Left kidney (tissue), 2 donors: ENCODE measurements around the gene FGF14. TPM values are rescaled to one million over a fixed set of nuclear protein-coding genes. Genes with fewer than 3 reads are reported as not detected.

Experiments
- DNase-seq: peaks from one replicate; pipeline ENCODE4 v3.0.0-alpha.2; 2013
- polyA plus RNA-seq: library from polyadenylated mRNA; unstranded; fragments of 120-200 nt; gene quantifications from one replicate; pipeline ENCODE4 v1.2.1, GENCODE V29; 2013; ENCODE audit not compliant: insufficient read length

FGF14 gene
- polyA plus RNA-seq, 1 donor: 0.95 TPM

DNA sequence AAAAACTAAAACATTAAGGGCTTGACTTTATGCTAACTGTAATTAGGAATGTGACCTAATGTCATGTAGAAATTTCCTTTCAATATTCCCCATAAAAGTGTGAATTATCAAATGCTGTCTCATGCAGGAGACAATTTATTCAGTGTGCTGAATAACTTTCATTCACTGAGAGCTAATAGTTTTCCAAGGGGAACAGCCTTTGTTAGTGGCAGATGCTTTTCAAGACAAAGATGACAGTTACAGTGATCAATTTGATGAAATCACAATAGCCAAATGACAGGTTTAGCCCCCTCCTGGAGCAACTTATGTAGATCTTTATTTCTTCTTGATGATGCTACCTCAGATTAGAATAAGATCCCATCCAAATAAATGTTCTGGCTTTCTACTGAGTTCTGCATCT is 673.8 kb downstream of the FGF14 start:
- DNase-seq: no peak

DNA sequence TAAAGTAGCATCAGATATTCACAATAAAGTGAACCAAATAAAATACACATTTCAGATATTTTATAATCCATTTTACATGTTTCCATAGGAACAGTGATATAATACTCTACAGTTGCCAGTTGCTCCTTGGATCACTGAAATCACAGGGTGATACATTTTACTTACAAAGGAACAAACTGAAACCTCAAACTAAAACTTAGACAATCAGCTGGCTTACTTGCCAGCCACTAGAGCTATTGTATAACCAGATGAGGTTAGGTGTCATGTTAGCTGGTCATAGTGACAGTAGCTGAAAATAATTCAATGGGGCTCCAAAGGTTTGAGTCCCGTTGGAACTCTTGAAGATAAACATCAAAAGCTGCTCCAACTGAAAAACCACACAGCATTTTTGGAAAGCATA is 674.7 kb downstream of the FGF14 start:
- no peak for DNase-seq

DNA sequence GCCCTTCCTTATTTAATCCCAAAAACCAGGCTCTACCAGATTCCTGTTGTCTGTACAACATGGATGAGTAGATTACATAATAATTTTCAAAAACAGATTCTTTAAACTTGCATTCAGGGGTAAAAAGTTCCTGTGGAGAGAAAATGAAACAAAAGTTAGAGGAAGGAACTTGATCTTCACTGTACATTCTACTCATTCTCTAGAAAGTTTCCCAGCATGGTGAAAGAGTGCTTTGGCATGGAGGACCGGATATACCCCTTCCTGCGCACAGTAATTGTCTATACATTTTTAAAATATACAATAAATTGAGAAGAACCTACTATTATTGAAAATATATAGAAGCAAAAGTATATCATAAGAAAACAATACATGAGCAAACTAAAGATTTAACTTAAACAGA is 675.2 kb downstream of the FGF14 start:
- DNase-seq: no peak

DNA sequence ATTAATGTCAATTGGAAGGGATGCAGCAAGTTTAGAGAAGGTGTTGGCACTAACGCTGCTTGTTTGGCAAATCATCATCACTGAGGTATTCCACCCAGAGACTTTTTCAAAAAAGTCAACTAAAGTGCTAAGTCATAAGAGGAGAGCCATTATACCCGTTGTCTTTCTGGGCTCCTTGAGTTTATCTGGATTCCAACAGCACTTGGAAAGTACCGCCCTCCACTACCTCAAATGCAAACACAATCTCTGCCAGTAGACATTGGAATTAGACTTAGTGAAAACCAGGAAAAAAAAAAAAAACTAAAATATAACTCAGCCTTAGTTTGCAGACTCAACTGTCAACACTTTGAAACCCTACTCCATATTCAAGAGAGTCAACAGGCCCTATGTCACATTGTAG is 683.4 kb downstream of the FGF14 start:
- no peak for DNase-seq

- DNase-seq: no peak
Observed at GRCh38 chr13:101717353-101717752, 684.5 kb downstream of the FGF14 start.

DNA sequence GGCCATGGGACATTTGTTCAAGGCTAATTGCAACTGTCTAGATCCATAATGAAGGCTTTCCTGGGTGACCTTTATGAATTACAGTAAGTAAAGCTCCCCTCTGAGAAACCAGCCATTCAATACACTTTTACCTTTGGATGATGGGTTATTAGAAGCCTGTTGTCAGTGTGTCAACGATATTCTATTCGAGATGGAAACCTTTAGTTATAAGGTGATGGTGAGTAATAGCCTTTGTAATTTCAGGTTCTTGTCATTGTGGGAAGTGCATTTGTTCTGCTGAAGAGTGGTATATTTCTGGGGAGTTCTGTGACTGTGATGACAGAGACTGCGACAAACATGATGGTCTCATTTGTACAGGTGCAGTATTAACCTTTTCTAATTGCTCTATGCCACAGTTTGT is 687.7 kb downstream of the FGF14 start:
- DNase-seq: no peak

GRCh38 chr13:101712026-101712348 is 689.9 kb downstream of the FGF14 start:
- DNase-seq: no peak

GRCh38 chr13:101711307-101712025 is 690.4 kb downstream of the FGF14 start:
- no peak for DNase-seq

- DNase-seq: no peak
Observed at GRCh38 chr13:101709952-101710351, 691.9 kb downstream of the FGF14 start.

DNA sequence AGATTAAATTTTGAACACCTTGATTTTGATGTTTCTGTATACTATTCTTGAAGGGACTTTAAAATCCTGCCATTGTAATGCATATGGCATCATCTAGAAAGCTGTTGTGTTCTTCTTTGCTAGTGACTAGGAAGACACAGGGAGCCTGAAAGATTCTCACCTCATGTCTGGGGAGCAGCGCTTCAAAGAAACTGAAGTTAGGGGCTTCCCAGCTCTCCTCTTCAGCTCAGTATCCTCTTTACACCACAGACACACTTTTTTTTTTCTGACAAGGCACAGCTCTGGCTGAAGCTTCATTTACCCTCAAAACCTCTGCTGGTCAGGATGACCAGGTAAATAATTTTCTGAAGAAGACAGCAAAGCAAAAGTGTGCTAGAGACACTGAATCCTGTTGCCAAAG is 693.7 kb downstream of the FGF14 start:
- DNase-seq: no peak

DNA sequence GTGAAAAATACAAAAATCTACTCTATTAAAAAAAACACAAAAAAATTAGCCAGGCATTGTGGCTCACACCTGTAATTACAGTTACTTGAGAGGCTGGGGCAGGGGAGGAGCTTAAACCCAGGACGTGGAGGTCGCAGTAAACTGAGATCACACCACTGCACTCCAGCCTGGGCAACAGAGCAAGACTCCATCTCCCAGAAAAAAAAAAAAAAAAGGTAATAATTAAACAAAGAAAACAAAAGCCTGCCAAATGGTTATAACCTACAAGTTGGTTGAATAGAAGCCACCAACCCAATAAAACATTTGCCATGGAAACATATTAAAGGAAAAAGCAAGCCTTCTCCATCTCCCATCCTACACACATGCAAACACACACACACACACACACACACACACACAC is 694.2 kb downstream of the FGF14 start:
- no peak for DNase-seq

DNA sequence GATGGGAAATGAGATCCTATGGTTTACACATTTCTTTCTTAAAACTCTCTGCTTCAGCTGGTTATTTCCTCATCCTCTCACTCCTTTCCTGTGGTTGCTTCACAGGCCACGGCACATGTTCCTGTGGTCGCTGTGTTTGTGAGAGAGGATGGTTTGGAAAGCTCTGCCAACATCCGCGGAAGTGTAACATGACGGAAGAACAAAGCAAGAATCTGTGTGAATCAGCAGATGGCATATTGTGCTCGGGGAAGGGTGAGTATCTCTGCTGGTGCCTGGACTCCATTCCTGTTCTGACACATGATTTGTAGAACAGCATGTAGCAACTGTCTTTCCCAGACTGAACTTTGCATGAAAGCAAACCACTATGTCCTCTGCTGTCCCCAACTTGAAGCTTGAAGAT is 695.2 kb downstream of the FGF14 start:
- no peak for DNase-seq

GRCh38 chr13:101703838-101704237 is 698.0 kb downstream of the FGF14 start:
- no peak for DNase-seq

GRCh38 chr13:101703081-101703480 is 698.8 kb downstream of the FGF14 start:
- DNase-seq: no peak

DNA sequence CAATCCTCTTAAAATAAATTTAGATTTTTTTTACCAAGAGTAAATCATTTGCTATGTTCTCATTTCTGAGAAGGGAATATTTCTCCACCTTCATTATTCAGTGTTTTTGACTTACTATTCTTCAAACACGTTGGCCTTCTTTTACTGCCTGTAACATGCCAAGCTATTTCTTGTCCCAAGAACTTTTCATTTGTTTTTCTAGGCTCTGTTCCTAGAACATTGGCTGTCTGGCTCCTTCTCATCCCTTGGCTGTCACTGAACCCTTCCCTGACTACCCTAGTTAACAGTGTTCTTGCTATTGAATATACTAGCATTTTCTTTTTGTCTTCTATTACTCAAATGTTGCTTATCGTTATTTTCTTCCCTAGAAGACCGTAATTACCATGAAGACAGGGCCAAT is 701.2 kb downstream of the FGF14 start:
- DNase-seq: no peak

DNA sequence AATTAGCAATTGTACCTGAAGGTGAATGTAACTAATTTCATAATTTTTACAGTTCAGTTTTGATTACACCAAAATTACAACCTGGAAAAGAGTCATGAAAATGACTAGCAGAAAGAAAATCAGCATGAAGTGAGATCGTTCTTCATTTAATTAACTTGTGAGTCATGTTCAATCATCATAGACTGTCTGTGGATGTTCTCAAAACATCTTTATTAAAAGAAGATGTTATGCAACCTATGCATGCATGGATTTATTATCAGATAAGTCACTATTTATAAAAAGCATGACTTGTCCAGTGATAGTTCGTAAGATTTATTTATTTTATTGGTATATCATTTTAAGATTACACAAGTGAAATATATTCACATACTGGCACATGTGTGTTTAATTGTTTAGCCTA is 703.4 kb downstream of the FGF14 start:
- DNase-seq: no peak

- DNase-seq: no peak
Observed at GRCh38 chr13:101697745-101698144, 704.1 kb downstream of the FGF14 start.

DNA sequence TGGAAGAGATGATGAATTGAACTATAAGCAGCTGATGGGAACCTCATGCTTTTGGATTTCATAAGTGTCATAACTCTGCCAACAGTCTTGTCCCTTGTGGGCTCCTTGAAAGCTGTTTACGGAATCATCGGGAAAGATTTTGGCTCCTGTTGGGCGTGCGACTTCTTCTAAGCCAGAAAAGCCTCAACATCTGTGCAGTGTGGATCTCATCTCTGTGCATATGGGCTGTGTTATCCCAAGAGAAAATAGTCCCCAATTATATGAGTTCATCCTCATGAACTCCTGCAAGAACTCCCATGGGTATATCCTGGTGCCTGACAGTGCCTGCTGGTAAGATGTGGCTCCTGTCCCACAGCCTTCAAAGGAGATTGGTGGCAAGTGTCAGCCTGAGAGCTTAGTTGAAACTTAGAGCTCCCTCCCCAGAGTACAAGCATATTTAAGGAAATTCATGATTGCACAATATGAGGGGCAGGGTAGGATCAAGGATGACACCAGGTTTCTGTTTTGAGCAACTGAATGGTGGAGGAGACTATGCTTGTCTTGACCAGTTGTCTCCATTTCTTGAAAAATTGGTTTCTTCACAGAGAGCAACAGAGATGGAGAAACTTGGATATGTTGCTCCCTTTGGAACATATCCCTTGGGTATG is 705.9 kb downstream of the FGF14 start:
- no peak for DNase-seq

- no peak for DNase-seq
Observed at GRCh38 chr13:101691341-101691860, 710.4 kb downstream of the FGF14 start.

GRCh38 chr13:101690871-101691270 is 711.0 kb downstream of the FGF14 start:
- no peak for DNase-seq

DNA sequence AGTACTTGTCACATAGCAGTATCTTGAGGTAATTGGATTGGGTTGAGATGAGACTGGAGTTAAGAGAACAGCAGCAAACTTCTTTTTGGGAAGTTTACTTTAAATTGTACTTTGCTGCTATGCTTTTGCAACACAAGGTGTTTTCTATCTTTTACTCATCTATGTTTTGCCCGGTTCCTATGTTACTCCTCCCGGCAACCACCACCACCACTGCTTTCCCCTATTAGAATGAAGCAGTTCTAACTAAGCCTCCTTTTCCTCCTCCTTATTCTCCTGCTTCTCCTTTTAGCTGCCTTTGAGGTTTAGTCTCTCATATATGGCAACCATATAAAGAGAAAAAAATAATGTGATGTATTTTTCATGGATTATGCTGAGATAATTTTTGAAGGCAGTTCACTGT is 715.8 kb downstream of the FGF14 start:
- no peak for DNase-seq

GRCh38 chr13:101681834-101682233 is 720.0 kb downstream of the FGF14 start:
- DNase-seq: no peak

GRCh38 chr13:101673360-101674105 is 728.3 kb downstream of the FGF14 start:
- no peak for DNase-seq
